KMS-11 (cell line): ENCODE results near the gene HS6ST2.

Experiments
- H2AFZ ChIP-seq: fragments of 200-600 bp; sonication (generic); 2 replicates; pipeline ENCODE4 v1.6.1; 2016; ENCODE audit warnings: antibody characterized with exemption, mixed run types, low read depth
- H3K27ac ChIP-seq: fragments of 200-600 bp; sonication (generic); 2 replicates; pipeline ENCODE4 v1.6.1; 2016; ENCODE audit warnings: mild to moderate bottlenecking, mixed run types
- H3K27me3 ChIP-seq: fragments of 200-600 bp; sonication (generic); 2 replicates; pipeline ENCODE4 v1.6.1; 2017; ENCODE audit warnings: mild to moderate bottlenecking, low read depth, mixed run types, moderate library complexity; ENCODE audit not compliant: insufficient read depth
- H3K36me3 ChIP-seq: fragments of 200-600 bp; sonication (generic); 2 replicates; pipeline ENCODE4 v1.6.1; 2017; ENCODE audit warnings: mild to moderate bottlenecking, mixed run types; ENCODE audit not compliant: insufficient read depth
- H3K4me1 ChIP-seq: fragments of 200-600 bp; sonication (generic); 2 replicates; pipeline ENCODE4 v1.6.1; 2016; ENCODE audit warnings: mild to moderate bottlenecking, low read depth, mixed run types; ENCODE audit not compliant: poor library complexity, severe bottlenecking
- H3K4me2 ChIP-seq: fragments of 200-600 bp; sonication (generic); 2 replicates; pipeline ENCODE4 v1.7.0; 2016; ENCODE audit warnings: mild to moderate bottlenecking, mixed run types
- H3K4me3 ChIP-seq: fragments of 200-600 bp; sonication (generic); IDR thresholded peaks from 2 replicates; pipeline ENCODE4 v1.6.1; 2017; ENCODE audit warnings: low read depth, low read length, mixed read lengths; ENCODE audit not compliant: insufficient read depth
- H3K79me2 ChIP-seq: fragments of 200-600 bp; sonication (generic); 2 replicates; pipeline ENCODE4 v1.6.1; 2016; ENCODE audit warnings: low read depth, mixed run types; ENCODE audit not compliant: insufficient read depth
- H3K9ac ChIP-seq: fragments of 200-600 bp; sonication (generic); 2 replicates; pipeline ENCODE4 v1.6.1; 2016; ENCODE audit warnings: mild to moderate bottlenecking, mixed run types
- H4K20me1 ChIP-seq: fragments of 200-600 bp; sonication (generic); 2 replicates; pipeline ENCODE4 v1.6.1; 2016; ENCODE audit warnings: mild to moderate bottlenecking, mixed run types; ENCODE audit not compliant: insufficient read depth
- TF ChIP-seq, protein P1 (sequence below): fragments of 200-600 bp; sonication (generic); conservative IDR thresholded peaks from 2 replicates; pipeline ENCODE4 v1.6.1; 2017; ENCODE audit warnings: low read depth, mild to moderate bottlenecking, antibody characterized with exemption, low read length, moderate library complexity, mixed read lengths

Gene HS6ST2

DNA sequence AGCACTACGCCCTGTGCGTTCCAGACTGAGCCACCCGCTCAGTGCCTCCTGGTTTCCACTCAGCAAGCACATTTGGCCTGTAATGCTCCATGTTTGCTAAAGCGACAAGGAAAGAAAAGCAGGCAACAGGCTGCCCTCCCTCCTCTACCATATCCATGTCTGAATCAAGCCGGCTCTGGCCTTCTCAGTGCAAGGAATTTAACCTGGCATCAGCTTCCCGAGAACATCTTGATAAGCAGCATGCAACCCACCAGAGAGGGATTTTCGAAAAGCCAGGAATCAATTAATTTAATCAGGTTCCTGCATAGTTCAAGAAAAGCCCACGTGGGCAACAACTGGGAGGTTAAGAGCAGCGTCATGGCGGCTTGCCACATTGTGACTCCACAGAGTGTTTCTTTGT is 228.2 kb downstream of the HS6ST2 start:
- no peaks in the 10 kb centered on the region for H3K79me2 ChIP-seq
- no peaks in the 10 kb centered on the region for H3K27me3 ChIP-seq
- no peaks in the 10 kb centered on the region for H3K36me3 ChIP-seq
- TF ChIP-seq, protein P1, sequence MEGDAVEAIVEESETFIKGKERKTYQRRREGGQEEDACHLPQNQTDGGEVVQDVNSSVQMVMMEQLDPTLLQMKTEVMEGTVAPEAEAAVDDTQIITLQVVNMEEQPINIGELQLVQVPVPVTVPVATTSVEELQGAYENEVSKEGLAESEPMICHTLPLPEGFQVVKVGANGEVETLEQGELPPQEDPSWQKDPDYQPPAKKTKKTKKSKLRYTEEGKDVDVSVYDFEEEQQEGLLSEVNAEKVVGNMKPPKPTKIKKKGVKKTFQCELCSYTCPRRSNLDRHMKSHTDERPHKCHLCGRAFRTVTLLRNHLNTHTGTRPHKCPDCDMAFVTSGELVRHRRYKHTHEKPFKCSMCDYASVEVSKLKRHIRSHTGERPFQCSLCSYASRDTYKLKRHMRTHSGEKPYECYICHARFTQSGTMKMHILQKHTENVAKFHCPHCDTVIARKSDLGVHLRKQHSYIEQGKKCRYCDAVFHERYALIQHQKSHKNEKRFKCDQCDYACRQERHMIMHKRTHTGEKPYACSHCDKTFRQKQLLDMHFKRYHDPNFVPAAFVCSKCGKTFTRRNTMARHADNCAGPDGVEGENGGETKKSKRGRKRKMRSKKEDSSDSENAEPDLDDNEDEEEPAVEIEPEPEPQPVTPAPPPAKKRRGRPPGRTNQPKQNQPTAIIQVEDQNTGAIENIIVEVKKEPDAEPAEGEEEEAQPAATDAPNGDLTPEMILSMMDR = no peak
- H3K9ac ChIP-seq = no peak overlapping the region
- H4K20me1 ChIP-seq = no peaks in the 10 kb centered on the region
- no peak overlapping the region for H3K27ac ChIP-seq
- H3K4me2 ChIP-seq = no peak overlapping the region
- H2AFZ ChIP-seq = no peak overlapping the region
- H3K4me1 ChIP-seq = no peaks in the 10 kb centered on the region
- no peak overlapping the region for H3K4me3 ChIP-seq

DNA sequence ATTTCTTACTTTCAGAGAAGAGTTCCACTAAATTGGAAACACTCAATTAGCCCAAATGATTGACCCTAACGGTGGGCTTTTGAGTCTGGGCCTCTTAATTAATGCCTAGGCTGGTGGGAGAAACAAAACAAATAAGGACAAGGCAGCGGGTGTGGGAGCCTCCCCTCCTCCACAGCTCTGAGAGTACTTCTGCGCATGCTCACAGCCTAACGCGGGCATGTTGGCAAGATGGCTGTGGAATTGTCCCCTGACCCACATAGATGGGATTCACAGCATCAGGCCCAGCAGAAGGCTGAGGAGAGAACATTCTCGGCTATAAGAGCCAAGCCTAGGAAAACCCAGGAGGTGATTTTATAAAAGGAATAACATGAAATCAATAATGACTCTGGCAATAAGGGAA is 230.1 kb downstream of the HS6ST2 start:
- no peaks in the 10 kb centered on the region for H3K36me3 ChIP-seq
- no peaks in the 10 kb centered on the region for H3K4me1 ChIP-seq
- TF ChIP-seq, protein P1 = no peak
- no peak overlapping the region for H2AFZ ChIP-seq
- H3K9ac ChIP-seq = no peak overlapping the region
- no peaks in the 10 kb centered on the region for H3K79me2 ChIP-seq
- no peak overlapping the region for H3K27ac ChIP-seq
- H3K27me3 ChIP-seq = no peaks in the 10 kb centered on the region
- H4K20me1 ChIP-seq = no peaks in the 10 kb centered on the region
- no peak overlapping the region for H3K4me2 ChIP-seq
- no peak overlapping the region for H3K4me3 ChIP-seq

DNA sequence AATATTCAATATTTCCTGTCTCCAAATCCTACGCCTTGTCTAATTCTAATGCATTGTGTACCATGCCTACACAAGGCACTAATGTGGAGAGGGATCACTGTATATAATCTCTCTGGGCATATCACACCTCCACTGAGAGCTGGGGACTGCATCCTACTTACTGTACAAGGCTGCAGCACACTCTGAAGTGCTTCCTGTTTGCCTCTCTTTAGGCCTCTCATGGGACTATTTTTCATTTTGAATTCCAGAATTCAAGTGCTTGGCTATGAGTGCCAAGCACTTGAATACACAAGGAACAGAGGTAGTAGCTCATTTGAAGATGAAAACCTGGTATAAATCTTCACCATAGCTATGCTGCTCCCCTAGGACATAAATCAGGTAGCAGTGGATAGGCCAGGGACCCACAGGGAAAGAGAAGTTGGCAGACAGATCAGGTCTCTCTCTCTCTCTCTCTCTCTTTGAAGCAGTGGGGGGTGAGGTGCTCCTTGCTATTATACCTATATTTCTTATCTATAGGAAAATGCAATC is 239.9 kb downstream of the HS6ST2 start:
- no peak overlapping the region for H3K4me3 ChIP-seq
- H3K27me3 ChIP-seq = no peaks in the 10 kb centered on the region
- no peak overlapping the region for H3K9ac ChIP-seq
- no peaks in the 10 kb centered on the region for H3K36me3 ChIP-seq
- H3K79me2 ChIP-seq = no peaks in the 10 kb centered on the region
- no peak overlapping the region for H2AFZ ChIP-seq
- H4K20me1 ChIP-seq = no peaks in the 10 kb centered on the region
- H3K4me2 ChIP-seq = no peak overlapping the region
- no peaks in the 10 kb centered on the region for H3K4me1 ChIP-seq
- no peak overlapping the region for H3K27ac ChIP-seq
- TF ChIP-seq, protein P1 = no peak

DNA sequence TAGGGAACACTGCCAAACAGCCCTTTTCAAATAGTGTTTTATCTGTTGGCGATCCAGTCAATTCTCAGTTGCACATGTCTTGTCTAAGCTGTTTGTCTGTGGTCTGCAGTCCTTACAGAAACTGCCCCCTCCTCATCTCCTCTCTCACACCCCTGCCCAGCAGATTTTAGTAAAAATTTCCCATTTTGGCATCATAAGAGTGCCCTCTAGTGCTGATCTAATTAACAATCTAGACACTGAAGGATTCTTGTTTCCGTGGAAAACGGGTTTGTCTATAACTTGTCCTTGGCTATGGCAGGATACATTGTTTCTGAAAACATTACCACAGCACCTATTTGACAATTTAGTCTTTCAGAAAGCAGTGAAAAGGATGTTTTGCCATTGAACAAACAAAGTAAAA is 242.4 kb downstream of the HS6ST2 start:
- Histone ChIP-seq H3K4me2 (no peak overlapping the region), H3K79me2 (no peaks in the 10 kb centered on the region), H3K27ac (no peak overlapping the region), H3K9ac (no peak overlapping the region), H2AFZ (no peak overlapping the region), H3K27me3 (no peaks in the 10 kb centered on the region), H3K4me1 (no peaks in the 10 kb centered on the region), H4K20me1 (no peaks in the 10 kb centered on the region), H3K36me3 (no peaks in the 10 kb centered on the region), H3K4me3 (no peak overlapping the region)
- TF ChIP-seq, protein P1 = 0 out of 2 replicates have a peak, but pooled peaks have one; percentile 40
